Panc1 (cell line): ENCODE measurements around the gene UCHL5. TPM values are rescaled to one million over a fixed set of nuclear protein-coding genes. Genes with fewer than 3 reads are reported as not detected.

Experiments used
- ATAC-seq: fragments of 200-7000 bp; cut with Tn5 transposase; 2 replicates; pipeline ENCODE4 v1.9.1; 2020; ENCODE audit warnings: mild to moderate bottlenecking, moderate library complexity
- BruUV-seq: library from RNA; stranded (reverse); fragments of 400-500 nt; replicated peaks from 2 replicates; lab custom pipeline; 2021; lab: Mats Ljungman, UMichigan
- CTCF ChIA-PET: fragments of 300-600 bp; sonication (Branson Sonifier 250); formaldehyde crosslinking; loops from one replicate; lab custom pipeline; 2022; ENCODE audit warnings: antibody characterized with exemption; lab: Charles Lee
- POLR2A ChIA-PET: fragments of 300-600 bp; sonication (Branson Sonifier 250); formaldehyde crosslinking; loops from one replicate; lab custom pipeline; 2022; ENCODE audit warnings: antibody characterized with exemption; lab: Charles Lee
- DNase-seq: peaks from one replicate; pipeline ENCODE4 v3.0.0-alpha.2; 2010; ENCODE audit warnings: low read depth, low spot score
- H3K27ac ChIP-seq: 2 replicates; pipeline ENCODE4 v1.5.1; 2011; ENCODE audit warnings: mild to moderate bottlenecking, low read length, inconsistent platforms
- H3K27me3 ChIP-seq: fragments of 200-500 bp; sonication (Bioruptor generic); 2 replicates; pipeline ENCODE4 v1.6.0; 2014; ENCODE audit warnings: low read length, inconsistent platforms; ENCODE audit not compliant: control insufficient read depth, insufficient read depth
- H3K36me3 ChIP-seq: fragments of 200-500 bp; sonication (Bioruptor generic); 2 replicates; pipeline ENCODE4 v1.5.1; 2014; ENCODE audit warnings: inconsistent platforms, mild to moderate bottlenecking, low read length, moderate library complexity; ENCODE audit not compliant: control insufficient read depth, insufficient read depth
- H3K4me1 ChIP-seq: 2 replicates; pipeline ENCODE4 v1.5.1; 2011; ENCODE audit warnings: inconsistent platforms, mild to moderate bottlenecking, low read length, moderate library complexity; ENCODE audit not compliant: control insufficient read depth, insufficient read depth
- H3K4me3 ChIP-seq, 2 experiments: 2 replicates each; pipeline ENCODE4 v1.5.1; 2011 to 2012; ENCODE audit warnings: low read depth in 2 of 2, low read length in 2 of 2, mild to moderate bottlenecking in 2 of 2, inconsistent platforms in 1 of 2, moderate library complexity in 1 of 2
- H3K9me3 ChIP-seq: fragments of 200-500 bp; sonication (Bioruptor generic); 2 replicates; pipeline ENCODE4 v1.5.1; 2014; ENCODE audit warnings: low read depth, mild to moderate bottlenecking, inconsistent platforms, low read length, moderate library complexity; ENCODE audit not compliant: control insufficient read depth, insufficient read depth
- CTCF ChIP-seq: fragments of 450-650 bp; IDR thresholded peaks from 2 replicates; pipeline ENCODE4 v1.5.1; 2017; ENCODE audit warnings: mild to moderate bottlenecking
- POLR2AphosphoS5 ChIP-seq: IDR thresholded peaks from 2 replicates; pipeline ENCODE4 v1.6.1; 2012; ENCODE audit warnings: mild to moderate bottlenecking, low read depth, low read length, moderate library complexity
- REST ChIP-seq, 2 experiments: IDR thresholded peaks; 2 replicates each; pipeline ENCODE4 v1.6.1; 2011 to 2012; ENCODE audit warnings: low read depth in 2 of 2, control low read depth in 1 of 2, low read length in 1 of 2, mild to moderate bottlenecking in 1 of 2, moderate library complexity in 1 of 2; ENCODE audit not compliant: insufficient read depth in 1 of 2
- SIN3A ChIP-seq: IDR thresholded peaks from 2 replicates; pipeline ENCODE4 v1.6.1; 2012; ENCODE audit warnings: low read depth, mild to moderate bottlenecking, low read length, moderate library complexity, borderline replicate concordance; ENCODE audit not compliant: insufficient read depth
- TCF7L2 ChIP-seq: IDR thresholded peaks from 2 replicates; pipeline ENCODE4 v1.6.1; 2011; ENCODE audit warnings: mild to moderate bottlenecking, low read depth, low read length, inconsistent platforms
- in situ Hi-C: cut with HindIII; loops from 2 replicates; pipeline ENCODE4 v1.10.0; 2016; ENCODE audit warnings: low sequenced_read_pairs, low pct_unique_long_range_greater_than_20kb
- intact Hi-C: fragments of 100-400 bp; cut with micrococcal nuclease; formaldehyde crosslinking; loops from one replicate; pipeline ENCODE4 v1.10.0; 2022; ENCODE audit not compliant: unreplicated experiment
- total RNA-seq: library from RNA; stranded (reverse); gene quantifications from one replicate; pipeline ENCODE4 v1.2.1, GENCODE V29; 2021; ENCODE audit not compliant: unreplicated experiment

The UCHL5 gene
- total RNA-seq, 1 experiment from 2014 or later: 42.6 TPM

GRCh38 chr1:193060406-193060805, 1.2 kb upstream of the UCHL5 start:
- Histone ChIP-seq H3K9me3 (no peaks in the 10 kb centered on the region), H3K36me3 (peaks cover 22% of the 10 kb centered on the region), H3K27ac (peak overlapping the region; percentile 93), H3K27me3 (no peaks in the 10 kb centered on the region), H3K4me3 (peak overlapping the region; percentile 95), H3K4me1 (peaks cover 19% of the 10 kb centered on the region)
- no peak for TF ChIP-seq TCF7L2
- TF ChIP-seq SIN3A: no peak
- no peak for TF ChIP-seq REST (IDR thresholded peaks at IDR 0.05; ENCODE audit: insufficient read depth in 1 of 2, low read depth in 2 of 2, low read length in 1 of 2)
- TSS peak; percentile 62 for BruUV-seq
- ATAC-seq (no peak), DNase-seq (no peak)
- in situ Hi-C loops: no loop called here
- POLR2A ChIA-PET: no interaction called here
- CTCF ChIA-PET: no interaction called here
- intact Hi-C loops: no loop called here

DNA sequence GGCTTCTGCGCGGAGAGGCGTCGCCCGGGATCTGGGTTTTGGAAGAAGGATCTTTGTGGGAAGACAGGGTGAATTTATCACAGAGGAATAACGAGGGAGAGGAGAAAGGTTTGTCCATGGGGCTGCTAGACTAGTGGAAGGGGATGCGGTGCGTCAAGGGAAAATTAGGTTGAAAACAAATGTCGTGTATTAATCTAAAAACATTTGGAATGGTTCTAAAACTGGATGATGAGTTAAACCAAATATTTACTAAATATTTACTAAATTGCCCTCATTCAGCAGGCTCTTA, 899 bp upstream of the UCHL5 start:
- CTCF ChIA-PET: no interaction called here
- H3K9me3 ChIP-seq: no peaks in the 10 kb centered on the region
- peaks cover 19% of the 10 kb centered on the region for H3K4me1 ChIP-seq
- H3K27ac ChIP-seq: peak overlapping the region; percentile 93
- in situ Hi-C loops: no loop called here
- intact Hi-C loops: no loop called here
- TF ChIP-seq SIN3A (no peak), TCF7L2 (no peak), CTCF (no peak), POLR2AphosphoS5 (no peak), REST (IDR thresholded peaks at IDR 0.05; ENCODE audit: insufficient read depth in 1 of 2, low read depth in 2 of 2, low read length in 1 of 2) (no peak)
- BruUV-seq: no TSS peak
- peak overlapping the region; percentile 95 for H3K4me3 ChIP-seq
- peaks cover 22% of the 10 kb centered on the region for H3K36me3 ChIP-seq
- POLR2A ChIA-PET: no interaction called here
- H3K27me3 ChIP-seq: no peaks in the 10 kb centered on the region
- ATAC-seq (no peak), DNase-seq (no peak)
